Stimulated activated naive CD8-positive, alpha-beta T cell treated with anti-CD3 and anti-CD28 coated beads, Interleukin-15, amount 100 ng/mL, for 72 hours (primary cell): Measurements from ENCODE around the gene COG1.

ENCODE experiments used
- ATAC-seq: fragments of 150-1000 bp; cut with Tn5 transposase; 2 replicates; pipeline ENCODE4 v1.10.0; 2021; ENCODE audit warnings: mild to moderate bottlenecking, moderate library complexity
- DNase-seq, 2 donors: peaks; one replicate each; pipeline ENCODE4 v3.0.0; 2021 to 2022
- H3K27ac Mint-ChIP-seq, 2 donors: one replicate each; pipeline ENCODE4 v1.8.0; 2022; ENCODE audit warnings: mild to moderate bottlenecking in 2 of 2, mixed read lengths in 2 of 2, moderate library complexity in 2 of 2
- H3K27me3 Mint-ChIP-seq: one replicate; pipeline ENCODE4 v1.8.0; 2022; ENCODE audit warnings: mixed read lengths
- H3K4me1 Mint-ChIP-seq: one replicate; pipeline ENCODE4 v1.8.0; 2022; ENCODE audit warnings: mild to moderate bottlenecking, mixed read lengths
- H3K4me3 Mint-ChIP-seq, 2 donors: one replicate each; pipeline ENCODE4 v1.8.0; 2022; ENCODE audit warnings: mild to moderate bottlenecking in 2 of 2, mixed read lengths in 2 of 2, moderate library complexity in 1 of 2
- H3K9me3 Mint-ChIP-seq, 2 donors: one replicate each; pipeline ENCODE4 v1.8.0; 2022; ENCODE audit warnings: mixed read lengths in 2 of 2

COG1 gene

DNA sequence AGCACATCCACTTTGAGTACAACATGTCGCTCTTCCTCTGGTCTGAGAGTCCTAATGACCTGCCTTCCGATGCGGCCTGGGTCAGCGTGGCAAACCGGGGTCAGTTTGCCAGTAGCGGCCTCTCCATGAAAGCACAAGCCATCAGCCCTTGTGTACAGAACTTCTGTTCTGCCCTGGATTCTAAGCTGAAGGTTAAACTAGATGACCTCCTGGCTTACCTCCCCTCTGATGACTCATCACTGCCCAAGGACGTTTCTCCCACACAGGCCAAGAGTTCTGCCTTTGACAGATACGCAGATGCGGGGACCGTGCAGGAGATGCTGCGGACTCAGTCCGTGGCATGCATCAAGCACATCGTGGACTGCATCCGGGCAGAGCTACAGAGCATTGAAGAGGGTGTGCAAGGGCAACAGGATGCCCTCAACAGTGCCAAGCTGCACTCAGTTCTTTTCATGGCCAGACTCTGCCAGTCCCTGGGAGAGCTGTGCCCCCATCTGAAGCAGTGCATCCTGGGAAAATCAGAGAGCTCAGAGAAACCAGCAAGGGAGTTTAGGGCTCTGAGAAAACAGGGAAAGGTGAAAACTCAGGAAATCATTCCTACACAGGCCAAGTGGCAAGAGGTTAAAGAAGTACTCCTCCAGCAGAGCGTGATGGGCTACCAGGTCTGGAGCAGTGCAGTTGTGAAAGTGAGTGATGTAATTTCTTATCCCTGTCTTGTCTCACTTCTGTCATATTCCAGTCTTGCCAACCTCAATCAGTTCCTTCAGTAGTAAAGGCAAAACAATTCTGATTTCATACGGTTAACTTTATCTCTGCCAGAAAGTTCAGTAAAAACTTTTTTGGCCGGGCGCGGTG is 8.6 kb downstream of the COG1 start:
- H3K9me3 Mint-ChIP-seq: no peaks in the 10 kb centered on the region
- ATAC-seq (no peak), DNase-seq (no peak)
- no peak overlapping the region for H3K4me3 Mint-ChIP-seq
- no peaks in the 10 kb centered on the region for H3K27me3 Mint-ChIP-seq
- peaks cover 63% of the 10 kb centered on the region for H3K4me1 Mint-ChIP-seq
- no peak overlapping the region for H3K27ac Mint-ChIP-seq

DNA sequence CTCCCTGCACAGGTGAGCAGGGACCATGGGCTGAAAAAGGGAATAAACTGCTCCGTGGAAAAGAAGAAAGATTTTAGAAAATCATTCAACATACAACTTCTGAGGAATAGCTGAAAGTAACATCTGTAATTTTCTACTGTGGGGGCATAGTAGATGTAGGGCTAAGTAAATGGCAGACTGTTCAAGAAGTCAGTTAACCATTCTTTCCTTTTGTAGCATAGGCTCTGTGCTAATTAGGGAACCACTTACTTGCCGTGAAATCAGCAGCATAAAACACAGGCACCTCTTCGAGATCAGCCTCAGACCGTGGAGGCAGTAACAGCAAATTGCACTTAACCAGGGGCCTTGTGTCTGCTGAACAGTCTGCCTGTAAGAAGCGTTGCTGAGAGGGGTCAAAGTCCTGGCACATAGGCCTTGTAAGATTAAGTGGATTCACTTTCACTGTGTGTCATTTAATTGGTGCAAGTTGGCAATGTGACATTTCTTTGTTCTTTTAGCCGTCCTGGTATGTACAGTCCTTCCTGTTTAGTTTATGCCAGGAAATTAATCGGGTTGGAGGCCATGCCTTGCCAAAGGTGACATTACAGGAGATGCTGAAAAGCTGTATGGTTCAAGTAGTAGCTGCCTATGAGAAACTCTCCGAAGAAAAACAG is 10.4 kb downstream of the COG1 start:
- ATAC-seq (peak; percentile 68), DNase-seq (no peak)
- H3K27ac Mint-ChIP-seq: peak overlapping the region; percentile 74 to 81
- no peaks in the 10 kb centered on the region for H3K27me3 Mint-ChIP-seq
- peak overlapping the region; percentile 61 to 63 for H3K4me3 Mint-ChIP-seq
- peaks cover 56% of the 10 kb centered on the region for H3K4me1 Mint-ChIP-seq
- H3K9me3 Mint-ChIP-seq: no peaks in the 10 kb centered on the region

- Mint-ChIP-seq H3K4me1 (peaks cover 56% of the 10 kb centered on the region), H3K9me3 (no peaks in the 10 kb centered on the region), H3K4me3 (peak overlapping the region; percentile 61 to 63), H3K27ac (peak overlapping the region; percentile 74 to 81), H3K27me3 (no peaks in the 10 kb centered on the region)
- peak; percentile 96 for ATAC-seq
- DNase-seq: peak; percentile 40 to 72
Observed at GRCh38 chr17:73203788-73204479, 11.1 kb downstream of the COG1 start.

DNA sequence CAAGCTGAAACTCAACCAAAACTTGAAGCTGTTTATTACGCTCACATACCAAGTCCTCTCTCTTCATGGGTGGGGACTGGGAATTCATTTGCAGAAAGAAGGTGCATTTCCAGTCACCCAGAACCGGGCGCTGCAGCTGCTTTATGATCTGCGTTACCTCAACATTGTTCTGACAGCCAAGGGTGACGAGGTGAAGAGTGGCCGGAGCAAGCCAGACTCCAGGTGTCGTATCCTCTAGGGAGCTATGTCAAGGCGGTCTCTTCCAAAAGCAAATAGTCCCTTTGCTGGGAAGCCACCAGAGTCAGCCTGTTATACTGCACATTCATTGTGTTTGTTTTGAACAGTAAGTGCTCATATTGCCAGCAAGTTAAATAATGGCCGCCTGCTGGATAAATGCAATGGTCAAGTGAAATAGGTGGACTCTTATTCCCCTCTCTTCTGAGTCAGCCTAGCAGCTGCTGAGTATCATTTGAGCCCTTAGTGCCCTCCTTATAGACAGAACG is 12.7 kb downstream of the COG1 start:
- Mint-ChIP-seq H3K4me1 (peaks cover 64% of the 10 kb centered on the region), H3K4me3 (no peak overlapping the region), H3K27me3 (no peaks in the 10 kb centered on the region), H3K9me3 (no peaks in the 10 kb centered on the region), H3K27ac (no peak overlapping the region)
- DNase-seq (no peak), ATAC-seq (no peak)

- no peaks in the 10 kb centered on the region for H3K27me3 Mint-ChIP-seq
- no peak overlapping the region for H3K4me3 Mint-ChIP-seq
- peaks cover 55% of the 10 kb centered on the region for H3K4me1 Mint-ChIP-seq
- ATAC-seq (no peak), DNase-seq (no peak)
- no peaks in the 10 kb centered on the region for H3K9me3 Mint-ChIP-seq
- peak overlapping the region in 1 of 2 donors; percentile 15 for H3K27ac Mint-ChIP-seq
Observed at GRCh38 chr17:73208139-73208827, 15.4 kb downstream of the COG1 start.

DNA sequence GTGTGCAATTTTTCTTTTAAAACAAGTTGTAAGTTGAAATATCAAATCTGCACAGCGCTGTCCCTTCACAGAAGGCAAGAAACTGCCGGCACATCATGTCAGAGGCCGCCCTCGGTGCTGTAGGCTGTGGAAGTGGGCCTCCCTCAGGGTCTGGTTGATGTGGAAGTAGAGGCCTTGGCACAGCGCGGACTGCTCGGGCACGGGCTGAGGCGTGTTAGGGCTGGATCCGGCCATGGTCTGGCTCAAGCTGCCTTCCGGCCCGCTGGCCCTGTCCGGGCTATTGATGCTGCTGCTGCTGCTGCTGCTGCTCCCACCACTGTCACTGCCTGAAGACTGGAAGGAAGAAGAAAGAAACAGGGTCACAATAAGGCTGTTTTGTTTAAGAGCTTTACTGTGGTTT is 16.6 kb downstream of the COG1 start:
- ATAC-seq: no peak
- Mint-ChIP-seq H3K4me1 (peaks cover 51% of the 10 kb centered on the region), H3K4me3 (no peak overlapping the region), H3K27ac (peak overlapping the region; percentile 61 to 91), H3K9me3 (no peaks in the 10 kb centered on the region), H3K27me3 (no peaks in the 10 kb centered on the region)
- no peak for DNase-seq

DNA sequence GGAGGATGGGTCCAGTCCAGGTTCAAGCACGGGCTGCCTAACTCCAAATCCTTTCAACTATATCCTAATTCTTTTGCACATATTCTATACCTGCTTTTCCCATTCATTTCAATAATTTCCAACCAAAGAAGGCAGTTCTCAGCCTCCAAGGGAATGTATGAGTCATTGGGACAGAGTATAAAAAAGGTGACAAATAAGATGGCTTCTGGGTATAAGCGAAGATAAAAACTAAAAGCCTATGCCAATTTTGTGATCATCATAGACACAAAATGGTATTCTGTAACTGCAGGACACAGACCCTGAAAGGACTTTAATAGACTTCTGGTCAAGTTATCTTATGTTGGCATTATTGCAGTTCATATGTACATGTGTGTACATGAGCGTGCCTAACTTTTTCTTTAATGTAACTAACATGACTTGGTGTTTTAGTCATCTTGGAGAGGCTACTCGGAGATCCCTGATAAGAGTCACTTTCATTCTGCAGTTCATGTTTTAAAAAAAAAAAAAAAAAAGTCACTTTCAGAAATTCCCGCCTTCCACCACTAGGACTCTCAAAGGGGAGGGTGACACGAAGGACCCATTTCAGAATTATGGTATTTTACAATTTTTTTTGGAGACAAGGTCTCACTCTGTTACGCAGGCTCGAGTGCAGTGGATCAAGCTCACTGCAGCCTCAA is 17.3 kb downstream of the COG1 start:
- no peaks in the 10 kb centered on the region for H3K9me3 Mint-ChIP-seq
- H3K4me1 Mint-ChIP-seq: peaks cover 44% of the 10 kb centered on the region
- H3K4me3 Mint-ChIP-seq: no peak overlapping the region
- DNase-seq: no peak
- no peaks in the 10 kb centered on the region for H3K27me3 Mint-ChIP-seq
- no peak overlapping the region for H3K27ac Mint-ChIP-seq
- no peak for ATAC-seq

GRCh38 chr17:73211745-73212144 is 18.9 kb downstream of the COG1 start:
- peak; percentile 69 to 81 for DNase-seq
- ATAC-seq: peak; percentile 87
- H3K27ac Mint-ChIP-seq: peak overlapping the region; percentile 81 to 82

DNA sequence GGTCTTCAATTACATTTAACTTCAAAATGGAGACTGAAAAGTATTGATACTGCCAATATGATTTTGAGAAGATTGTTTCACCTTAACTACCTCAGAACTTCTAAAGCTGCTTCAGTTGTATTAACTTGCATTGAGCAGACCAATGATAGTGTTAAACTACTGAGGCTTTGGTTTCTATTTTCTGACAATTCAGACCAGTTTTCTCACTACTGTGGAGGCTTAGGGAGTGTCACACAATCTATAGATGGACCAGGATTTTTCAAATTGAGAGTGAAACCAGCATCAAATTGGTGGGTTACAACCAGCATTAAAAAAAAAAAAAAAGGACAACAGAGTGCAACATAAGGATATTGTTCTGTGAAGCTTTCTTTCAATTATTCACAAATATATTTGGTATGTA is 21.2 kb downstream of the COG1 start:
- Mint-ChIP-seq H3K9me3 (no peaks in the 10 kb centered on the region), H3K27me3 (no peaks in the 10 kb centered on the region), H3K4me1 (peaks cover 47% of the 10 kb centered on the region), H3K4me3 (no peak overlapping the region), H3K27ac (no peak overlapping the region)
- ATAC-seq: peak; percentile 68
- DNase-seq: no peak

More at GRCh38 chr17:73211745-73212144, 18.9 kb downstream of the COG1 start:
- H3K4me1 Mint-ChIP-seq: peaks cover 56% of the 10 kb centered on the region
- no peaks in the 10 kb centered on the region for H3K9me3 Mint-ChIP-seq
- H3K4me3 Mint-ChIP-seq: peak overlapping the region; percentile 71 to 76
- no peaks in the 10 kb centered on the region for H3K27me3 Mint-ChIP-seq

- H3K4me1 Mint-ChIP-seq: peaks cover 46% of the 10 kb centered on the region
- ATAC-seq (no peak), DNase-seq (no peak)
- no peaks in the 10 kb centered on the region for H3K27me3 Mint-ChIP-seq
- H3K27ac Mint-ChIP-seq: no peak overlapping the region
- no peak overlapping the region for H3K4me3 Mint-ChIP-seq
- no peaks in the 10 kb centered on the region for H3K9me3 Mint-ChIP-seq
Observed at GRCh38 chr17:73214851-73215250, 22.0 kb downstream of the COG1 start.

GRCh38 chr17:73215447-73215846 is 22.6 kb downstream of the COG1 start:
- ATAC-seq (peak; percentile 49), DNase-seq (no peak)
- Mint-ChIP-seq H3K4me3 (no peak overlapping the region), H3K27ac (no peak overlapping the region), H3K4me1 (peaks cover 40% of the 10 kb centered on the region), H3K9me3 (no peaks in the 10 kb centered on the region), H3K27me3 (no peaks in the 10 kb centered on the region)

GRCh38 chr17:73223626-73224230 is 30.9 kb downstream of the COG1 start:
- DNase-seq: no peak
- Mint-ChIP-seq H3K9me3 (no peaks in the 10 kb centered on the region), H3K27ac (peak overlapping the region in 1 of 2 donors; percentile 71), H3K27me3 (no peaks in the 10 kb centered on the region), H3K4me1 (peaks cover 46% of the 10 kb centered on the region), H3K4me3 (no peak overlapping the region)
- no peak for ATAC-seq

DNA sequence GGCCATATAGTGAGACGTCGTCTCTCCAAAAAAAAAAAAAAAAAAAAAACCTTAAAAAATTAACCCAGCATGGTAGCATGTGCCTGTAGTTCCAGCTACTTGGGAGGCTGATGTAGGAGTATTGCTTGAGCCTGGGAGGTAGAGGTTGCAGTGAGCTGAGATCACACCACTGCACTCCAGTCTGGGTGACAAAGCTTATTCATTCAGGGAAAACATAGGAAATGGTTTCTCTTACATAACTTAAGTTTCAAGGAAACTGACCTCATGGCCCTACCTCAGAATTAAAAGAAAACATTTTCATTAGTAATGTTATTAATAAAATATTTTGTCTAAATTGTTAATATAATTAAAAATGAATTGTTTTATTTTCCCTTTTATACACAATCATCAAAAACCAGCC is 31.4 kb downstream of the COG1 start:
- no peak for ATAC-seq
- peaks cover 51% of the 10 kb centered on the region for H3K4me1 Mint-ChIP-seq
- no peaks in the 10 kb centered on the region for H3K27me3 Mint-ChIP-seq

DNA sequence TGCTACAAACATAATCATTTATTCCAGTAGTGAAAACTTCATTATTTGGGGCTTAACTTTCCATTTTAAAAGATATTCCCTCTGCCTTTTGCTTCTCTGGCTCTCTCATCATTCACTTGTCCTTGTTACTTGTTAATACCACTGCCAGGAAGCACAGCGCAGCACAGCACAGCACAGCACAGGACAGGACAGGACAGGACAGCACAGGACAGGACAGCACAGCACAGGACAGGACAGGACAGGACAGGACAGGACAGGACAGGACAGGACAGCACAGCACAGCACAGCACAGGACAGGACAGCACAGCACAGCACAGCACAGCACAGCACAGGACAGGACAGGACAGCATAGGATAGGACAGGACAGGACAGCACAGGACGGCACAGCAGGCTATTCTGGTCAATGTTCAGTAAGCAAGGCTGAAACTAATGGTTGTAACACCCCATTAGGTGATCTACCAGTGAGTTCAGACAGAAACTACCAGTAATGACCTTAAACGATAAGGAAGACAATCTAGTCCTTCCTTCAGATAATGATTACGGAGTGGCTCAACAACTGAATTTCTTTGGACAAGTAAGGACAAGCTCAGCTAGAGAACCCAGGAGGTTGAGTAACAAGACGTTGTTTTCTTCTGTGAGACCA is 31.9 kb downstream of the COG1 start:
- no peaks in the 10 kb centered on the region for H3K27me3 Mint-ChIP-seq
- no peak overlapping the region for H3K4me3 Mint-ChIP-seq
- DNase-seq (no peak), ATAC-seq (no peak)
- peak overlapping the region in 1 of 2 donors; percentile 1 for H3K27ac Mint-ChIP-seq
- H3K9me3 Mint-ChIP-seq: no peaks in the 10 kb centered on the region
- H3K4me1 Mint-ChIP-seq: peaks cover 57% of the 10 kb centered on the region

More for the DNA sequence above, 31.4 kb downstream of the COG1 start:
- DNase-seq: no peak
- Mint-ChIP-seq H3K27ac (peak overlapping the region in 1 of 2 donors; percentile 1), H3K9me3 (no peaks in the 10 kb centered on the region), H3K4me3 (no peak overlapping the region)
